ELR (cell line): ENCODE results near the gene NCLN.
"Not testable (repeated sequence)": the region's sequence is repeated elsewhere in the genome, so short reads cannot be mapped to it uniquely, and the experiment has no call there.

Source experiments
- DNase-seq: peaks from one replicate; pipeline ENCODE4 v3.0.0-alpha.2; 2015; ENCODE audit warnings: low read depth

NCLN gene

DNA sequence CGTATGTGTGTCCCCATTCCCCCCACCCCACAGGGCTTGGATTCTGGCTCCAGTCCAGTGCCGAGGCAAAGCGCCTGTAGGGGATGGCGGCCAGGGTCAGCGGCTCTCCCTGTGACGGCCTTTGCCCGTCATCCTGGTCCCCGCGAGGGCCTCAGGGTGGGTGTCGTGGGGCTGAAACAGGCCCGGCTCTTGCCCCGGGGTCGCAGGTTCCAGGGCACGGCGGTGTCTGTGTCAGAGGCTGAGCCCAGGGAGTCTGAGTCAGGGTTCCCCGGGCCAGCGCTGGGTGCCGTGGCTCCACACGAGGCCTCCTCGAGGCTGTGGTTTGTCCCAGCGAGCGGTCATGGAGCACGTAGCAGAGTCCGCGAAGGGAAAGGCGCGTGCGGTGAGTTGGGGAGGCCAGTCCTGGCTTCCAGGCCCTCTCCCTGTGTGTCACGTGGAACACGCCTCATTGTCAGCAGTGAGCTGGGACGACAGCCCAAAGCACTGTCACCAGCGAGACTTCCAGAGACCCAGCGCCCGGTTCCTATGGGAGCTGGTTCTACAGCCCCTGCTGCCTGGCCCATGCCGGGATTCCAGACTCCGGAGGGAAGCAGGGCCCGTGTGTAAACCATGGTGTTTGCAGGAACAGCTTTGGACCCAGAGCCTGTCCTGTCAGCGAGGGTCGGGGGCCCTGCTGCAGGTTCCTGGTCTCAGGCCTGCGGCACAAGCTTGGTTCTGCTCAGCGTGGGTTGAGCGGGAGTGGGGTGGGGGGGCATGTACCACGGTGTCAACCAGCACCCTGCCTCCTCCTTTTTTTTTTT, 13.4 kb downstream of the NCLN start:
- no peak for DNase-seq

DNA sequence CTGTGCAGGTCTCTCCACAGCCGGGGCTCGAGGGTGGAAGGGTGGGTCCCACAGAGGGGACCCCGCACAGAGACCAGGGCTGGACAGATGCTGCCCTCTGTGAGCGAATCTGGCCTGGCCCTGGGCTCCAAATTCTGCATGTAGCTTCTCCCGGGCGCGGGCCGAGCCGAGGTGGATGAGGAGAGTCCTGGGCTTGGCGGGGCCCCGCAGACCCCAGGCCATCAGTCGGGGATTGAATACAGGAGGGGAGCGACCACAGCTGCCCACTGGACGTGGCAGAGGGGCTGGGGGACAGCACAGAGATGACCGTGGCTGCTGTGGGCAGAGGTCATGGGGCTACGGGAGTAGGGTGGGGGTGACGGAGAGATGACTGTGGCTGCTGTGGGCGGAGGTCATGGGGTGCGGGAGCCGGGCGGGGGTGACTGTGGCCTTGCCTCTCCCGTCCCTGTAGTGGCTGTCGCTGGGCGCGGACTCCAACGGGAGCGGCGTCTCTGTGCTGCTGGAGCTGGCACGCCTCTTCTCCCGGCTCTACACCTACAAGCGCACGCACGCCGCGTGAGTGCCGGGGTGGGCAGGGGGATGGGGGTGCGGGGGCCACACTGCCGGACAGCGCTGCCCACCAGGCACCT, 15.5 kb downstream of the NCLN start:
- DNase-seq: no peak

DNA sequence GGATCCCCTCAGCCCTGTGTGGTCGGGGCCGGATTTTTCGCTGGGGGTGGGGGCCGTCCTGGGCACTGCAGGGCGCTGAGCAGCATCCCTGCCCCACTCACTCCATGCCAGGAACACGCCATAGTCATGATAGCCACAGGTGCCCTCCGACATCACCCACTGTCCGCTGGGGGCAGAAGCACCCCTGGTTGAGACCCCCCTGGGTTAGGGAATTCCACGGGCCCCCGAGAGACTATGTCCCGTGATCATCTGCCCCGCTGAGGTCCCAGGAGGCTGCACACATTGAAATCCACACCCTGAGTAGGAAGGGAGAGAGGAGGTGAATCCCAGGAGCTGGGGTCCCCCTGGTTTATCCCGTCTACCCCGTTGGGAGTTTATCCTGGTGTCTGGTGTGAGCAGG, 16.2 kb downstream of the NCLN start:
- DNase-seq: no peak

DNA sequence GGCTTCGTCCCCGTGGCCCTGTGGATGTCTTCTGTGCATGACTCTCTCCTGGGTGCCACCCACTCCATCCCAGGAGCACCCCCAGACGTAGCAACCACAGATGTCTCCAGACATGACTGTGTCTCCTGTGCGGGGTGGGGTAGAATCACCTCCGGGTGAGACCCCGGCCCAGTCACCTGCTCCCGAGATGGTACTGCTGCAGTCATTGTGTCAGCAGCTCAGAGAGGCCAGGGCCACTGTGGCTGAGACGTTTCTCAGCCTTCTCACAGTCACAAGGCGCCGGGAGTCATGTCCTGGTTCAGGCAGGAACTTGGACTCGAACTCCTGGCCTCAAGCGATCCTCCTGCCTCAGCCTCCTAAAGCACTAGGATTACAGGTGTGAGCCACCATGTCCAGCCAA, 16.6 kb downstream of the NCLN start:
- DNase-seq: no peak

DNA sequence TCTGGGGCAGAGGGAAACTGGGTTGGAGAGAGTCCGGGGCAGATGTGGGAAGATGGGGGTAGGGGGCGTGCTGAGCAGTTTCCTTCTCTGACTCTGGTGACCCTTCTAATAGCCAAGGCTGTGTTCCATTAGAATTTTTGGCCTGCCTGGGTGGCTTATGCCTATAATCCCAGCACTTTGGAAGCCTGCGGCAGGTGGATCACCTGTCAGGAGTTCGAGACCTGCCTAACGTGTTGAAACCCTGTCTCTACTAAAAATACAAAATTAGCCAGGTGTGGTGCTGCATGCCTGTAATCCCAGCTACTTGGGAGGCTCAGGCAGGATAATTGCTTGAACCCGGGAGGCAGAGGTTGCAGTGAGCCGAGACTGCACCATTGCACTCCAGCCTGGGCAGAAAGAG, 17.2 kb downstream of the NCLN start:
- not testable (repeated sequence) for DNase-seq

DNA sequence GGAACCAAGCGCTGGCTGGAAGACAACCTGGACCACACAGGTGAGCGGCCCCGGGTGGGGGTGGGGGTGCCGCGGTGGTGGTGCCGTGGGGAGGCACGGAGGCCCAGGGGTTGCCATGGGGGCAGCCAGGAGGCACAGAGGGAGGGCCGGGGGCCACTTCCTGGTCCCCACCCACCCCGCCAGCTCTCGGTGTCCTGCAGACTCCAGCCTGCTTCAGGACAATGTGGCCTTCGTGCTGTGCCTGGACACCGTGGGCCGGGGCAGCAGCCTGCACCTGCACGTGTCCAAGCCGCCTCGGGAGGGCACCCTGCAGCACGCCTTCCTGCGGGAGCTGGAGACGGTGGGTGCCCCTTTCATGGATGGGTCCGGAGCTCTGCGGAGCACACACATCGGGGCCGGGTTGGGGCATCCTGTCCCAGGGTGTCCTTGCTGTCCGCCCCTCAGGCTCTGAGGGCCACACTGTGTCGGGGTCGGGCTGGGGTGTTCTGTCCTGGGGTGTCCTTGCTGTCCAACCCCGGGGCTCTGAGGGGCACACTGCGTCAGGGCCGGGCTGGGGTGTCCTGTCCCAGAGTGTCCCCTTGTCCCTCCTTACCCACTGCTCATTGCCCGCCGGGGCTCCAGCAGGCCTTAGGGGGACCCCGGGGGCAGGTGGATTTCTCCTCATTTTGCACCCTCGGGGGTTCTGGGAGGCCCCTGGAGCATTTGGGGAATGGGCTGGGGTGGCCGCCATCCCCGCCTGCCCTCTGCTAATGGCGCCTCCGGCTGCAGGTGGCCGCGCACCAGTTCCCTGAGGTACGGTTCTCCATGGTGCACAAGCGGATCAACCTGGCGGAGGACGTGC, 18.3 kb downstream of the NCLN start:
- DNase-seq: no peak

DNA sequence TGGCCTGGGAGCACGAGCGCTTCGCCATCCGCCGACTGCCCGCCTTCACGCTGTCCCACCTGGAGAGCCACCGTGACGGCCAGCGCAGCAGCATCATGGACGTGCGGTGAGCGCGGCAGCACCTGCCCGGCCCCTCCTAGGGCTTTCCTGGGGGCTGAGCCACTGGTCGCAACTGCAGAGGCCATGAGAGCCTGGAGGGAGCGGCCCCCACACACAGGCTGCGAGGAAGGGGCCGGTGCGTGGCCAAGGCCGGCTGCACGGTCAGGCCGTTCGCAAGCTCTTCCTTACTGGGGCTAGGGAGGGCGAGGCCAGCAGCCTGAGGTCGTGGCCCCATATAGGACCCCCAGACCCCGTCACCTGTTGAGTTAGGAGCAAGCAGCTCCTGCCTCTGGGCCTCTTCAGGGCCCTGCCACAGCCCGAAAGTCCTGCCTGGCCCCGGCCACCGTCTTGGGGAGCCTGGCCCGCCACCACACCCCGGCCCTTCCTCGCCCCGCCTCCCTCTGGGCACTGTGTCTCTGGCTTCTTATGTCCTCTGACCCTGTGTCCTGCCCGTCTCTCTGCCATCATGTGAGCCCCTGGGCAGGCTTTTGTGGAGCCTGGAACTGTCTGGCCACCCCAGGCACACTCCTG, 19.0 kb downstream of the NCLN start:
- no peak for DNase-seq

DNA sequence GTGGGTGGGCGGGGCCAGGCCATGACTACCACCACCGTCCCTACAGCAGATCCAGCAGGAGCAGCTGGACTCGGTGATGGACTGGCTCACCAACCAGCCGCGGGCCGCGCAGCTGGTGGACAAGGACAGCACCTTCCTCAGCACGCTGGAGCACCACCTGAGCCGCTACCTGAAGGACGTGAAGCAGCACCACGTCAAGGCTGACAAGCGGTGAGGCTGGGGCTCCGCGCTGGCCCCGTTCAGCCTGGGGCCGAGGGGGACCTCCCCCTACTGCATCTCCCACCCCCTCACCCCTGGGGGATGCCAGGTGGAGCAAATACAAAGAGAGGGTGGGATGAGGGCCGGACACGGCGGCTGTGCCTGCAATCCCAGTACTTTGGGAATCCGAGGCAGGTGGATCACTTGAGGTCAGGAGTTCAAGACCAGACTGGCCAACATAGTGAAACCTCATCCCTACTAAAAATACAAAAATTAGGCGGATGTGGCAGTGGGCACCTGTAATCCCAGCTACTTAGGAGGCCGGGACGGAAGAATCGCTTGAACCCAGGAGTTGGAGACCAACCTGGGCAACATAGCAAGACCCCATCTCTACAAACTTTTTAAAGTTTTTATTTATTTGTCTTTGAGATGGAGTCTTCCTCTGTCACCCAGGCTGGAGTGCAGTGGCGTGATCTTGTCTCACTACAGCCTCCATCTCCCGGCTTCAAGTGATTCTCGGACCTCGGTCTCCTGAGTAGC, 20.7 kb downstream of the NCLN start:
- no peak for DNase-seq

DNA sequence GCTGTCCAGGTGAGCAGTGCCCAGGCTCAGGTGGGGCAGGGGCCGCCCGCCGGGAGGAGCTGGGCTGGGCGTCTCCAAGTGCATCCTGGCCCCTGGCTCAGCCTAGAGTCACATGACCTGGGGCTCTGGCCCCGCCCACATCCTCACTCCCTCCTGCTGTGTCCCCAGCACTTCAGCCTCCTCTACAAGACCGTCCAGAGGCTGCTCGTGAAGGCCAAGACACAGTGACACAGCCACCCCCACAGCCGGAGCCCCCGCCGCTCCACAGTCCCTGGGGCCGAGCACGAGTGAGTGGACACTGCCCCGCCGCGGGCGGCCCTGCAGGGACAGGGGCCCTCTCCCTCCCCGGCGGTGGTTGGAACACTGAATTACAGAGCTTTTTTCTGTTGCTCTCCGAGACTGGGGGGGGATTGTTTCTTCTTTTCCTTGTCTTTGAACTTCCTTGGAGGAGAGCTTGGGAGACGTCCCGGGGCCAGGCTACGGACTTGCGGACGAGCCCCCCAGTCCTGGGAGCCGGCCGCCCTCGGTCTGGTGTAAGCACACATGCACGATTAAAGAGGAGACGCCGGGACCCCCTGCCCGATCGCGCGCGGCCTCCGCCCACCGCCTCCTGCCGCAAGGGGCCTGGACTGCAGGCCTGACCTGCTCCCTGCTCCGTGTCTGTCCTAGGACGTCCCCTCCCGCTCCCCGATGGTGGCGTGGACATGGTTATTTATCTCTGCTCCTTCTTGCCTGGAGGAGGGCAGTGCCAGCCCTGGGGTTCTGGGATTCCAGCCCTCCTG, 21.9 kb downstream of the NCLN start:
- no peak for DNase-seq

DNA sequence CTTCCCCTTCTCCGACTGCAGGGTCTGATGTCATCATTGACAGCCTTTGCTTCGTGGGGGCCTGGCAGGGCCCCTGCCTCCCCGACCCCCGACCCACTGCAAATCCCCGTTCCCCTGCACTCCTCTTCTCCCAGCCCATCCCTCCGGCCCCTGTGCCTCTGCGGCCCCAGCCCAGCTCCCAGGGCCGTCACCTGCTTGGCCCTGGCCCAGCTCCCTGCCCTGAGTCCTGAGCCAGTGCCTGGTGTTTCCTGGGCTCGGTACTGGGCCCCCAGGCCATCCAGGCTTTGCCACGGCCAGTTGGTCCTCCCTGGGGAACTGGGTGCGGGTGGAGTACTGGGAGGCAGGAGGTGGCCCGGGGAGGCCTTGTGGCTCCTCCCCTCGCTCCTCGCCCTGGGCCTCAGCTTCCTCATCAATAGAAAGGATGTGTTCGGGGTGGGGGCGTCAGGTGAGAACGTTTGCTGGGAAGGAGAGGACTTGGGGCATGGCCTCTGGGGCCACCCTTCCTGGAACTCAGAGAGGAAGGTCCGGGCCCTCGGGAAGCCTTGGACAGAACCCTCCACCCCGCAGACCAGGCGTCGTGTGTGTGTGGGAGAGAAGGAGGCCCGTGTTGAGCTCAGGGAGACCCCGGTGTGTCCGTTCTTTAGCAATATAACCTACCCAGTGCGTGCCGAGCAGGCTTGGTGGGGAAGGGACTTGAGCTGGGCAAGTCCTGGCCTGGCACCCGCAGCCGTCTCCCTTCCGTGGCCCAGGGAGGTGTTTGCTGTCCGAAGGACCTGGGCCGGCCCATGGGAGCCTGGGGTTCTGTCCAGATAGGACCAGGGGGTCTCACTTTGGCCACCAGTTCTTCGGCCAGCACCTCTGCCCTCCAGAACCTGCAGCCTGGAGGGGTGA, 22.8 kb downstream of the NCLN start:
- DNase-seq: no peak

DNA sequence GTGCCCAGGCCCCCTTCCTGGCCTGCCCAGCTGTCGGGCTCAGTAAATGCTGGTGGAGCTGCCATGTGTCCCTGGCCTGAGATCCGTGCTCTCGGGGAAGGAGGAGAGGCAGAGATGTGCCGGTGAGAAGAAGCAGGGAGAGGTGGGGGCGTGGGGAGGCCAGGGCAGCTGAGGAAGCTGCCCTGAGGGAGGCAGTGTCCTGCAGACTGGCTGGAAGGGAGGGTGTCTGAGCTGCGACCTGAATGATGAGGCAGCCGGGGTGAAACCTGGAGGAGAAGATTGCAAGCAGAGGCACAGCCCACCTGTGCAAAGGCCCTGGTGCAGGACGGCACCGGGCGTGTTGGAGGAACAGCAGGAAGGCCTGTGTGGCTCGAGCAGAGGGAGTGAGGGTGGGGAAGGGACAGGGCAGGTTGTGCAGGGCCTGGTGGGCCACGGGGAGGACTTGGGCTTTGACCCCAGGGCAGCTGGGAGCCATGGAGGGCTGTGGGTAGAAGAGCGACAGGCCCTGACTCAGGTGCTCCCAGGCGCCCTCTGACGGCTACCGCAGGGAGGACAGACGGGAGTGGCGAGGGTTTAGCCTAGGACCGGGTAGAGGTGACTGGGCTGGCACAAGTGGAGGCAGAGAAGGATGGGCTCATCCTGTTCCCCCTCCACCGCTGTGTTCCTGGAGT, 24.8 kb downstream of the NCLN start:
- peak; percentile 68 for DNase-seq

DNA sequence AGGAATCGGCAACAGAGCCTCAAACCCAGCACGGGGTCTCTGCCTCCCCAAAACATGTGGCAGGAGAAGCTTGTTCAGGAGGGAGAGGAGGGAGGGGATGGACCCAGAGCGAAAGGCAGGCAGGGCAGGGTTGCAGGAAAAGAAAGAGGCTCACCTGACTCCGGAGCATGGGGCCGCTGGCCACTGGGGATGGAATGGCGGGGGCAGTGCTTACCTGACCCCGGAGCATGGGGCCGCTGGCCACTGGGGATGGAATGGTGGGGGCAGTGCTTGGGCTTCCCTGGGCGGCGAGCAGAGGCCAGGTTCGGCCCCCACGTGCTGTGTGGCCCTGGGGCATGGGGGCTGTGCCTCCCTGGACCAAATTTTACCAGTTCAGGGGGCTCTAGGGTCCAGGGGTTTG, 25.5 kb downstream of the NCLN start:
- no peak for DNase-seq

DNA sequence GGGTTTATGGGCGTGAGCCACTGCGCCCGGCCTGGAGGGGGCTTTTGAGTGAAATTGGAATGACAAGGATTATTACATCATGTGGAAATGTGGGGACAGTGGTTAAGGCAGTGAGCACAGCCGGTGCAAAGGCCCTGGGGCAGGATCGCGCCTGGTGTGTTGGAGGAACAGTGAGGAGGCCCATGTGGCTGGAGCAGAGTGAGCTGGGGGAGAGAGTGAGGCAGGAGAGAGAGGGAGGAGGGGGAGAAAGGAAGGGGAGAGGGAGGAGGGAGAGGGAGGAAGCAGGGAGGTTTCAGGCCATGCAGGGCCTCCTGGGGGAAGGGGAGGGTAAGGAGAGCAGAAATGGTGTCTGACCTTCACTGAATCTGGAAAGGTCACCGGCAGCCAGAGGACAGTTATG, 27.4 kb downstream of the NCLN start:
- DNase-seq: no peak

DNA sequence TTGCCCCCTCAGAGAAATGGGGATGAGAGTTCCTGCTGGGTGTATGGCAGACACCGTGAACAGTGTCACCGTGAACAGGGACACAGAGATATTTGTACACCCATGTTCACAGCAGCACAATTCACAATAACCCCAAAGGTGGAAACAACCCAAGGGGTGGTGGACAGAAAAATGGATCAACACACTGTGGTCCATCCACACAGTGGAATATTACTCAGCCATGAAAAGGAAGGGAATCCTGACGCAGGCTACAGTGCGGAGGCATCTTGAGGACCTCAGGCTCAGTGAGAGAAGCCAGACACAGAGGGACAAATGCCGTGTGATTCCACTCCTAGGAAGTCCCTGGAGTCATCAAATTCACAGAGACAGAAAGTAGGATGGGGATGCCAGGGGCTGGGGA, 31.1 kb downstream of the NCLN start:
- DNase-seq: no peak

DNA sequence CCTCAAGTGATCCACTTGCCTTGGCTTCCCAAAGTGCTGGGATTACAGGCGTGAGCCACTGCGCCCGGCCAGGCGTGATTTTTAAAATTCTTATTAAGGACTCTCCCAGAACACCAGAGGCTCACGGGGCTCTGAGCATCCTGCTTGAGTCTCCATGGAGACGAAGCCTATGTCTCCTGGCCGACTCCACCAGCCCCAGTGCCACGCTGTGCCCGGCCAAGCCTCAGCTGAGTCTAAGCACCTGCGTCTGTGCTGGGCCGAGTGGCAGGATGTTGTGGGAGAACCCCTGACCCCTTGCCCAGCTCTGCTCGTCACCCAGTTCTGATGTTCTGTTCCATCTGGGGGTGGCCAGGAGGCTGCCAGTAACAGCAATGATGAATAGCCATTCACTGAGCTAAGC, 34.8 kb downstream of the NCLN start:
- DNase-seq: no peak

DNA sequence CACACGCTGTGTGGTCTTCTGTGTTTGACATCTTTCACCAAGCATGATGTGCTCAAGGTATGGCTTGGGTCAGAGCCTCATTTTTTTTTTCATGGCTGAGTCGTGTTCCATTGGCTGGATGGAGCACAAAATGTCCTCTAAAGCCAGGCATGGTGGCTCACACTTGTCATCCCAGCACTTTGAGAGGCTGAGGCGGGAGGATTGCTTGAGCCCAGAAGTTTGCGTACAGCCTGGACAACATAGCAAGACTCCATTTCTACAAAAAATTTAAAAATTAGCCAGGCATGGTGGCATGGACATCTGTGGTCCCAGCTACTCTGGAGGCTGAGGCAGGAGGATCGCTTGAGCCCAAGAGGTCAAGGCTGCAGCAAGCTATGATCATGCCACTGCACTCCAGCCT, 35.8 kb downstream of the NCLN start:
- not testable (repeated sequence) for DNase-seq

DNA sequence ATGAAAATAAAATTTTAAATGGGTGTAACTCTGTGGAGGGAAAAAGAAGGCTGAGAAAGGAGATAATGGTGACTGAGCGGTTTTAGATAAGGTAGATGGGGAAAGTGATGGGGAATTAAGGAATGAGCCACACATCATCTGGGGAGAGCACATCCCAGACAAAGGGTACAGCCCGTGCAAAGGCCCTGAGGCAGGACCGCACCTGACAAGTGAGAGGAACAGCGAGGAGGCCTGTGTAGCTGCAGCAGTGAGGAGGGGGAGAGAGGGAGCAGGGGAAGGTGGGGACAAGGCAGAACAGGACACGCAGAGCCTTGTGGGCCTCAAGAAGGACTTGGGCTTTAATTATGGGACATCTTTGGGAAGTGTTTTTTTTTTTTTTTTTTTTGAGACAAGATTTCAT, 37.0 kb downstream of the NCLN start:
- DNase-seq: no peak

DNA sequence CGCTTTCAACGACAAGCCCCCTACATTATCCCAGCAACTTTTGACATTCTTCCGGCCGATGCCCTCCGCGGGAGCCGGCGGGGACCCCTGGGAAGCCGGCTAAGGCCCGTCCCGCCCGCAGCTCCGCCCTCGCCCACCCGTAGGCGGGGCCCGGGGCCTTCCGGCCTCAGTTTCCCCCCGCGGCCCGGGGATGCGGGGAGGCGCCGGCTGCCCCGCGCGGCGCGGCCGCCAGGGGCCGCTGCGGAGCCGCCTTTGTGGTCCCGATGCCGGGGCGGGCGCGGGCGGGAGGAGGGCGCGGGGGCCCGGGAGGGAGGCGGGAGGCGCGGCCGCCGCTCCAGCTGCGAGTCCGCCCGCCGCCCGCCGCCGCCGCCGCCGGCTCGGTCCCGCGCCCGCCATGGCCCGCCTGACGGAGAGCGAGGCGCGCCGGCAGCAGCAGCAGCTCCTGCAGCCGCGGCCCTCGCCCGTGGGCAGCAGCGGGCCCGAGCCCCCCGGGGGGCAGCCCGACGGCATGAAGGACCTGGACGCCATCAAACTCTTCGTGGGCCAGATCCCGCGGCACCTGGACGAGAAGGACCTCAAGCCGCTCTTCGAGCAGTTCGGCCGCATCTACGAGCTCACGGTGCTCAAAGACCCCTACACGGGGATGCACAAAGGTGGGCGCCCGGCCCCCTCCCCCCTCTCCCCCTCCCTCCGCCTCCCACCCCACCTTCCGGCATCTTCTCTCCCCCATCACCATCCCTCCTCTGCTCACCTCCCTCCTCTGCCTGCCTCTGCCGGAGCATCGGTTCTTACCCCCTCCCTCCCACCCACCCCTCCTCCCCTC, 38.8 kb downstream of the NCLN start, which contains the start of gene CELF5:
CELF5 (plus strand) TSS at position 316 of the 823 bp plus-strand sequence; CDS start at position 395, 79 bp downstream.
- DNase-seq: peak; percentile 54

DNA sequence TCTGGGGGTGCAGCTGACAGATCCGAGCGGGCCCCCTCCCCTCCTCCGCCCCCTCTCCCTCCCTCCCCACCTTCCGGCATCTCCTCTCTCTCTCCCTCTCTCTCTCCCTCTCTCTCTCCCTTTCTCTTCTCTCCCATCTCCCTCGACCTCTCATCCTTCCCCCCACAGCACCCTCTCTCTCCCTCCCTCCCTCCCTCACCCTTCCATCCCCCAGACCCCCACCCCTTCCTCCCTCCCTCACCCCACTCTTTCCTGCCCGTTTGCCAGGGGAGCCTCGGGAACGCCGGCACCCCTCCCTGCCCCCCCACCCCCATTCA, 39.4 kb downstream of the NCLN start:
- no peak for DNase-seq
